ENCODE data around the gene COQ7.

Gene COQ7

GRCh38 chr16:19086322-19087199 lies 19.1 kb downstream of the COQ7 start:
- H3K9ac ChIP-seq (ENCODE audit: low read length): no peak overlapping the region
- peak overlapping the region; percentile 58 for H3K4me2 ChIP-seq (ENCODE audit: low read length)
- no peak overlapping the region for H3K27ac ChIP-seq (ENCODE audit: low read depth, low read length, poor library complexity, severe bottlenecking)
- no peaks in the 10 kb centered on the region for H3K9me3 ChIP-seq (ENCODE audit: low read length)
- TF ChIP-seq, protein P1, sequence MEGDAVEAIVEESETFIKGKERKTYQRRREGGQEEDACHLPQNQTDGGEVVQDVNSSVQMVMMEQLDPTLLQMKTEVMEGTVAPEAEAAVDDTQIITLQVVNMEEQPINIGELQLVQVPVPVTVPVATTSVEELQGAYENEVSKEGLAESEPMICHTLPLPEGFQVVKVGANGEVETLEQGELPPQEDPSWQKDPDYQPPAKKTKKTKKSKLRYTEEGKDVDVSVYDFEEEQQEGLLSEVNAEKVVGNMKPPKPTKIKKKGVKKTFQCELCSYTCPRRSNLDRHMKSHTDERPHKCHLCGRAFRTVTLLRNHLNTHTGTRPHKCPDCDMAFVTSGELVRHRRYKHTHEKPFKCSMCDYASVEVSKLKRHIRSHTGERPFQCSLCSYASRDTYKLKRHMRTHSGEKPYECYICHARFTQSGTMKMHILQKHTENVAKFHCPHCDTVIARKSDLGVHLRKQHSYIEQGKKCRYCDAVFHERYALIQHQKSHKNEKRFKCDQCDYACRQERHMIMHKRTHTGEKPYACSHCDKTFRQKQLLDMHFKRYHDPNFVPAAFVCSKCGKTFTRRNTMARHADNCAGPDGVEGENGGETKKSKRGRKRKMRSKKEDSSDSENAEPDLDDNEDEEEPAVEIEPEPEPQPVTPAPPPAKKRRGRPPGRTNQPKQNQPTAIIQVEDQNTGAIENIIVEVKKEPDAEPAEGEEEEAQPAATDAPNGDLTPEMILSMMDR (IDR thresholded peaks at IDR 0.05; ENCODE audit: low read length): peak; percentile 96
- TF ChIP-seq EZH2 (IDR thresholded peaks at IDR 0.05; ENCODE audit: borderline replicate concordance, low read length): no peak
- peaks cover 8% of the 10 kb centered on the region for H3K4me1 ChIP-seq (ENCODE audit: insufficient read depth, low read length, severe bottlenecking)
- H3K79me2 ChIP-seq (ENCODE audit: insufficient read depth, low read length): no peaks in the 10 kb centered on the region
- H3K27me3 ChIP-seq (ENCODE audit: insufficient read depth, low read length): no peaks in the 10 kb centered on the region
- H3K4me3 ChIP-seq (ENCODE audit: low read depth, low read length, poor library complexity, severe bottlenecking): peak overlapping the region; percentile 42
- H2AFZ ChIP-seq (ENCODE audit: low read length): no peak overlapping the region
- H3K9me2 ChIP-seq (ENCODE audit: low read depth, low read length): no peaks in the 10 kb centered on the region
- H3K36me3 ChIP-seq (ENCODE audit: insufficient read depth, low read length): peaks cover 6% of the 10 kb centered on the region; the same call in 1 of the 2 replicates
- H3F3A ChIP-seq (ENCODE audit: insufficient read depth, low read length): no peaks in the 10 kb centered on the region
- H4K20me1 ChIP-seq (ENCODE audit: insufficient read depth, low read length): no peaks in the 10 kb centered on the region

GRCh38 chr16:19088341-19088916 lies 21.0 kb downstream of the COQ7 start:
- TF ChIP-seq, protein P1 (IDR thresholded peaks at IDR 0.05; ENCODE audit: low read length): no peak
- TF ChIP-seq EZH2 (IDR thresholded peaks at IDR 0.05; ENCODE audit: borderline replicate concordance, low read length): no peak
- Histone ChIP-seq H3K4me1 (ENCODE audit: insufficient read depth, low read length, severe bottlenecking) (peaks cover 8% of the 10 kb centered on the region), H3K9me2 (ENCODE audit: low read depth, low read length) (no peaks in the 10 kb centered on the region), H4K20me1 (ENCODE audit: insufficient read depth, low read length) (no peaks in the 10 kb centered on the region), H3K79me2 (ENCODE audit: insufficient read depth, low read length) (no peaks in the 10 kb centered on the region), H2AFZ (ENCODE audit: low read length) (no peak overlapping the region), H3K9me3 (ENCODE audit: low read length) (no peaks in the 10 kb centered on the region), H3K27me3 (ENCODE audit: insufficient read depth, low read length) (no peaks in the 10 kb centered on the region), H3K9ac (ENCODE audit: low read length) (no peak overlapping the region), H3F3A (ENCODE audit: insufficient read depth, low read length) (no peaks in the 10 kb centered on the region), H3K4me2 (ENCODE audit: low read length) (no peak overlapping the region), H3K36me3 (ENCODE audit: insufficient read depth, low read length) (no peaks in the 10 kb centered on the region), H3K4me3 (ENCODE audit: low read depth, low read length, poor library complexity, severe bottlenecking) (no peak overlapping the region), H3K27ac (ENCODE audit: low read depth, low read length, poor library complexity, severe bottlenecking) (no peak overlapping the region)

- no peaks in the 10 kb centered on the region for H3K79me2 ChIP-seq (ENCODE audit: insufficient read depth, low read length)
- TF ChIP-seq EZH2 (IDR thresholded peaks at IDR 0.05; ENCODE audit: borderline replicate concordance, low read length): no peak
- TF ChIP-seq, protein P1 (IDR thresholded peaks at IDR 0.05; ENCODE audit: low read length): no peak
- no peak overlapping the region for H2AFZ ChIP-seq (ENCODE audit: low read length)
- no peaks in the 10 kb centered on the region for H4K20me1 ChIP-seq (ENCODE audit: insufficient read depth, low read length)
- no peak overlapping the region for H3K4me2 ChIP-seq (ENCODE audit: low read length)
- H3K36me3 ChIP-seq (ENCODE audit: insufficient read depth, low read length): no peaks in the 10 kb centered on the region
- peaks cover 8% of the 10 kb centered on the region for H3K4me1 ChIP-seq (ENCODE audit: insufficient read depth, low read length, severe bottlenecking)
- H3K9me3 ChIP-seq (ENCODE audit: low read length): no peaks in the 10 kb centered on the region
- H3F3A ChIP-seq (ENCODE audit: insufficient read depth, low read length): no peaks in the 10 kb centered on the region
- no peak overlapping the region for H3K4me3 ChIP-seq (ENCODE audit: low read depth, low read length, poor library complexity, severe bottlenecking)
- no peak overlapping the region for H3K9ac ChIP-seq (ENCODE audit: low read length)
- H3K27me3 ChIP-seq (ENCODE audit: insufficient read depth, low read length): no peaks in the 10 kb centered on the region
- no peak overlapping the region for H3K27ac ChIP-seq (ENCODE audit: low read depth, low read length, poor library complexity, severe bottlenecking)
- H3K9me2 ChIP-seq (ENCODE audit: low read depth, low read length): no peaks in the 10 kb centered on the region
These were observed 22.1 kb downstream of the COQ7 start for GRCh38 chr16:19089410-19089955.

Data from OCI-LY1 (cell line).